Measurements from ENCODE around the gene PSMG1.

The PSMG1 gene

DNA sequence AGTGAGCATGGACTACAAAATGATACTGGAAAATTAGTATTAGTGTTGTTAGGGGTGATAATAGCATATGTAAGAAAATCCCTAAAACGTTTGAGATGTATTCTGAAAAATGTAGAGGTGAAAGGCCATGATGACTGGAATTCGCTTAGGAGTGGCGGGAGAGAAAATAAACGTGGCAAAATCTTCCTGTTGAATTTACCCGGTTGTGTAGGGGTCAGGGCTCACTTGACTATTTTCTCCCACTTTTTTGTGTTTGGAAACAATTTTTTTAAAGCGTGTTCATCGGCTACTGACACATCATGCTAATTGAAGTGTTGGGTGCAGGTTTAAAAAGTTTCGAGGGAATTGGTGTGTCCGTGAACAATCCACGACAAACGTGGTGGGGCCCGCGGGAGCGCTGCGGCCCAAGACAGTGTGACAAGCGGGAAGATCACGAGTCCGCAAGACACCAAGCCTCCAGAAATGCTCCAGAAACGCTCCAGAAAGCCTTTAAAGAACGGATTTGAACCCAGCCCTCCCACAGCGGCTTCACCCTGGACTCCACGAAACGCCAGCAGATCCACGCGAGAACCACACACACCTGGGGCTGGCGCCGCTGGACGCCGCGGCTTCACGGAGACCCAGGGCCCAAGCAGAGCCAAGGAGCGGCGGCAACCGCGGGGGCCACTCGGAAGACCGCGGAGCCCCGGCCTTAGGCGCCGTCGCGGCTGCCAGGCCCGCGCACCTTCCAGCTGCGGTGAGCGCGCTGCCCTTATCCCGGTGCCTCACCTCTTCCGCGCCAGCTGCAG lies 573 bp downstream of the PSMG1 start:
- DNase-seq (ENCODE audit: low spot score), result no peak
- no peak for TF ChIP-seq CTCF (IDR thresholded peaks at IDR 0.05; ENCODE audit: extremely low read depth, insufficient read depth, missing control alignments)
- in situ Hi-C loops (cut with MboI; ENCODE audit: low pct_unique_long_range_greater_than_20kb, low sequenced_read_pairs, unreplicated experiment), result loop anchor here (25.0 kb wide), 1 partner anchor 205 kb away; a partner anchor contains a TSS

DNA sequence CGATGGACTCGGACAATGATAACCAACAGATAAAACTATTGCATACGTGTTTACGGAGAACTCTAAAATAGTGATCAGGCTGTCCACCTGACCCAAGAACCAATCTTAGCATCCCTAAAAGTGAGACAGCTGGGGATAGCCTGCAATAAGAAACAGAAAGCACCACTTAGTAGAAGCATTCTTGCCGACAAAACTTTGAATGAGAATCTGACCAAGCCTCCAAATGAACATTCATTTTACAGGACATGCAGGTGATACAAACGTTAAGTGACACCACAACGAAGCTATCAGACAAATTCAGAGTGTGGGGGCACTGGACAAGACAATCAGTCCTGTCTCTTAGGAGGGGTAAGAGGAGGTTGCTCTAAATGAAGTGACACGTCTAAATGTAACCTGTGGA lies 1.2 kb downstream of the PSMG1 start:
- no peak for DNase-seq (ENCODE audit: low spot score)
- in situ Hi-C loops (cut with MboI; ENCODE audit: low pct_unique_long_range_greater_than_20kb, low sequenced_read_pairs, unreplicated experiment), result loop anchor here (25.0 kb wide), 1 partner anchor 205 kb away; a partner anchor contains a TSS
- TF ChIP-seq CTCF (IDR thresholded peaks at IDR 0.05; ENCODE audit: extremely low read depth, insufficient read depth, missing control alignments), result no peak

GRCh38 chr21:39181205-39181818 lies 1.9 kb downstream of the PSMG1 start:
- in situ Hi-C loops (cut with MboI; ENCODE audit: low pct_unique_long_range_greater_than_20kb, low sequenced_read_pairs, unreplicated experiment), result loop anchor here (25.0 kb wide), 1 partner anchor 206 kb away; a partner anchor contains a TSS
- no peak for DNase-seq (ENCODE audit: low spot score)
- no peak for TF ChIP-seq CTCF (IDR thresholded peaks at IDR 0.05; ENCODE audit: extremely low read depth, insufficient read depth, missing control alignments)

DNA sequence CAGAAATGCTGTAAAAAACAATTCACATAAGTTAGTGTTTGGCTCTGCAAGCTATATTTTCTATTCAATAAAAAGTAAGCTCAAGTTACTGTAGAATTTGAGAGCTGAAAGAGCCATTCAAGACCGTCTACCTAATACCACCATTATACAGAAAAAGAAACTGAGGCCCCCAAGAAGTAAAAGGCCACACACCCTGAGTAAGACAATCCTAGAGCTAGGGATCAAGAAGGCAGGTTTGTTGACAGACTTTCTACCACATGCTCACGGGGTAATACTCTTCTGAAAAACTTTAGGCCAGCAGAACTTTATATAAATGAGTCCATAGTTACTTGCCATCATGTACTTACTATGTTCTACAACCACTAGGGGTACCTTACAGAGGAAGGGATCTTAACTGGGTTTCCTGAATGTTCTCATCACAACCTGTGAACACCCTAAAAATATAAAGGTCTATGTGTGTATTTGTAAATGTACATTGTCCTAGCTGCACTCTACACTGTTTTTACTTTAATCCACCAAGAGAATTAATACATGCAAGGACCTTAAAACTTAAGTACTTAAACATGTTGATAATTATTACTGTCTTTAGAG lies 2.7 kb downstream of the PSMG1 start:
- in situ Hi-C loops (cut with MboI; ENCODE audit: low pct_unique_long_range_greater_than_20kb, low sequenced_read_pairs, unreplicated experiment), result loop anchor here (25.0 kb wide), 1 partner anchor 207 kb away; a partner anchor contains a TSS

GRCh38 chr21:39178421-39178820 lies 4.8 kb downstream of the PSMG1 start:
- no peak for DNase-seq (ENCODE audit: low spot score)
- in situ Hi-C loops (cut with MboI; ENCODE audit: low pct_unique_long_range_greater_than_20kb, low sequenced_read_pairs, unreplicated experiment), result loop anchor here (25.0 kb wide), 1 partner anchor 209 kb away; a partner anchor contains a TSS
- TF ChIP-seq CTCF (IDR thresholded peaks at IDR 0.05; ENCODE audit: extremely low read depth, insufficient read depth, missing control alignments), result no peak

More for the DNA sequence above, 2.7 kb downstream of the PSMG1 start:
- no peak for DNase-seq (ENCODE audit: low spot score)
- peak; percentile 1 for TF ChIP-seq CTCF (IDR thresholded peaks at IDR 0.05; ENCODE audit: extremely low read depth, insufficient read depth, missing control alignments)

- no peak for DNase-seq (ENCODE audit: low spot score)
- TF ChIP-seq CTCF (IDR thresholded peaks at IDR 0.05; ENCODE audit: extremely low read depth, insufficient read depth, missing control alignments), result no peak
- in situ Hi-C loops (cut with MboI; ENCODE audit: low pct_unique_long_range_greater_than_20kb, low sequenced_read_pairs, unreplicated experiment), result loop anchor here (25.0 kb wide), 1 partner anchor 211 kb away; a partner anchor contains a TSS
These were observed 7.0 kb downstream of the PSMG1 start for GRCh38 chr21:39176271-39176709.

Data from GM13977 (cell line).